ENCODE results near the gene TMEM62. TPM values are rescaled to one million over a fixed set of nuclear protein-coding genes. Genes with fewer than 3 reads are reported as not detected.

Gene TMEM62
- total RNA-seq, 2 donors from 2014 or later, result 16.1 to 71.9 TPM

DNA sequence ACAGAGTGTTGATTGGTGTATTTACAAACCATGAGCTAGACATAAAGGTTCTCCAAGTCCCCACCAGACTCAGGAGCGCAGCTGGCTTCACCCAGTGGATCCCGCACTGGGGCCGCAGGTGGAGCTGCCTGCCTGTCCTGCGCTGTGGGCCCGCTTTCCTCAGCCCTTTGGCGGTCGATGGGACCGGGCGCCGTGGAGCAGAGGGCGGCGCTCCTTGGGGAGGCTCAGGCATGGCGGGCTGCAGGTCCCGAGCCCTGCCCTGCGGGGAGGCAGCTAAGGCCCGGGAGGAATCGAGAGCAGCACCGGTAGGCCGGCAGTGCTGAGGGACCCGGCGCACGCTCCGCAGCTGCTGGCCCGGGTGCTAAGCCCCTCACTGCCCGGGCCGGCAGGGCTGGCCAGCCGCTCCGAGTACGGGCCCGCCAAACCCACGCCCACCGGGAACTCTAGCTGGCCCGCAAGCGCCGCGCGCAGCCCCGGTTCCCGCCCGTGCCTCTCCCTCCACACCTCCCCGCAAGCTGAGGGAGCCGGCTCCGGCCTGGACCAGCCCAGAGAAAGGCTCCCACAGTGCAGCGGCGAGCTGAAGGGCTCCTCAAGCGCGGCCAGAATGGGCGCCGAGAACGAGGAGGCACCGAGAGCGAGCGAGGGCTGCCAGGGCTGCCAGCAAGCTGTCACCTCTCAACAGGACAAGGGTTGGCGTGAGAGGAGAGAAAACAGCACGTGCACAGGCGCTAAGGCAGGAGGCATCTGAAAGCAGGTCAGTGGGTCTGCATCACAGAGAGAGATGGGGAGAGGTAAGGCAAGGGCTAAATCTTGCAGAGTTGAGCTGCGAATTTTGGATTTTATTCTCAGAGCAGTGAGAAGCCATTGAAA lies 93.3 kb downstream of the TMEM62 start:
- H3K4me3 ChIP-seq, result no peak overlapping the region
- no peak for TF ChIP-seq POLR2A (IDR thresholded peaks at IDR 0.05)
- TF ChIP-seq, protein P1, sequence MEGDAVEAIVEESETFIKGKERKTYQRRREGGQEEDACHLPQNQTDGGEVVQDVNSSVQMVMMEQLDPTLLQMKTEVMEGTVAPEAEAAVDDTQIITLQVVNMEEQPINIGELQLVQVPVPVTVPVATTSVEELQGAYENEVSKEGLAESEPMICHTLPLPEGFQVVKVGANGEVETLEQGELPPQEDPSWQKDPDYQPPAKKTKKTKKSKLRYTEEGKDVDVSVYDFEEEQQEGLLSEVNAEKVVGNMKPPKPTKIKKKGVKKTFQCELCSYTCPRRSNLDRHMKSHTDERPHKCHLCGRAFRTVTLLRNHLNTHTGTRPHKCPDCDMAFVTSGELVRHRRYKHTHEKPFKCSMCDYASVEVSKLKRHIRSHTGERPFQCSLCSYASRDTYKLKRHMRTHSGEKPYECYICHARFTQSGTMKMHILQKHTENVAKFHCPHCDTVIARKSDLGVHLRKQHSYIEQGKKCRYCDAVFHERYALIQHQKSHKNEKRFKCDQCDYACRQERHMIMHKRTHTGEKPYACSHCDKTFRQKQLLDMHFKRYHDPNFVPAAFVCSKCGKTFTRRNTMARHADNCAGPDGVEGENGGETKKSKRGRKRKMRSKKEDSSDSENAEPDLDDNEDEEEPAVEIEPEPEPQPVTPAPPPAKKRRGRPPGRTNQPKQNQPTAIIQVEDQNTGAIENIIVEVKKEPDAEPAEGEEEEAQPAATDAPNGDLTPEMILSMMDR (IDR thresholded peaks at IDR 0.05), result no peak
- 90 to 92% methylated on average over 18 to 47 of the region's 57 CpGs for WGBS, 2 donors
- H3K27me3 ChIP-seq, result no peaks in the 10 kb centered on the region
- H3K9me3 ChIP-seq, result no peaks in the 10 kb centered on the region
- intact Hi-C loops (cut with DNase I), result loop anchor here (5.0 kb wide), 1 partner anchor 56 kb away; no protein-coding TSS in a partner anchor
- DNase-seq (no peak), ATAC-seq (no peak)
- no peaks in the 10 kb centered on the region for H3K4me1 ChIP-seq
- H3K27ac ChIP-seq, result no peak overlapping the region
- H3K36me3 ChIP-seq (replicated peaks in 1 of 2; ENCODE audit: insufficient read depth in 1 of 2, low read depth in 2 of 2), result no peaks in the 10 kb centered on the region

DNA sequence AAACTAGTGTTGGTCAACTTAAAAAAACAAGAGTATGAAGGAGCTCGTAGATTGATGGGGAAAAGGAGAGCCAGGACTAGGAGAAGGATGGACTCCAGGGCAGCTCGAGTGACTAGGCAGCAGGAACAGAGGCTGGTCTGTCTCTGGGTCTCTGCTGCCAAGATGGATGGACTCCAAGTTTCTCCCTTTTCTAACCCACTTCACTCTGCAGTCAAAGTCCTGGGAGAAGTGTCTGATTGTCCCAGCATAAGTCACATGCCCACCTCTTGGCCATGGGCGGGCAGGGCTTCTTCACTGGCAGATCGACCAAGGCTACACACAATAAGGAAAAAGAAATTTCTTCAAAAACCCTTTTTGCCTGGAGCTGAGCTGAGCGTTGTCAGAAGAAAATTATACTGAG lies 96.6 kb downstream of the TMEM62 start:
- 68 to 75% methylated on average over 5 of the region's 5 CpGs for WGBS, 2 donors
- intact Hi-C loops (cut with DNase I), result loop anchor here (5.0 kb wide), 1 partner anchor 52 kb away; no protein-coding TSS in a partner anchor
- H3K27ac ChIP-seq, result peak overlapping the region in 1 of 4 donors; percentile 20

GRCh38 chr15:43230640-43231115 lies 97.3 kb downstream of the TMEM62 start:
- no peaks in the 10 kb centered on the region for H3K4me1 ChIP-seq
- intact Hi-C loops (cut with DNase I), result no loop called here
- 47 to 71% methylated on average over 2 of the region's 2 CpGs for WGBS, 2 donors
- H3K36me3 ChIP-seq (replicated peaks in 1 of 2; ENCODE audit: insufficient read depth in 1 of 2, low read depth in 2 of 2), result no peaks in the 10 kb centered on the region
- TF ChIP-seq, protein P1 (IDR thresholded peaks at IDR 0.05), result no peak
- no peak for TF ChIP-seq POLR2A (IDR thresholded peaks at IDR 0.05)
- no peak overlapping the region for H3K27ac ChIP-seq
- DNase-seq (peak in 3 of 4 donors; percentile 13 to 41 (median 22)), ATAC-seq (peak; percentile 52)
- H3K4me3 ChIP-seq, result no peak overlapping the region
- no peaks in the 10 kb centered on the region for H3K27me3 ChIP-seq
- H3K9me3 ChIP-seq, result no peaks in the 10 kb centered on the region

More for the DNA sequence above, 96.6 kb downstream of the TMEM62 start:
- Histone ChIP-seq H3K4me1 (no peaks in the 10 kb centered on the region), H3K9me3 (no peaks in the 10 kb centered on the region), H3K36me3 (replicated peaks in 1 of 2; ENCODE audit: insufficient read depth in 1 of 2, low read depth in 2 of 2) (no peaks in the 10 kb centered on the region), H3K27me3 (no peaks in the 10 kb centered on the region), H3K4me3 (no peak overlapping the region)
- no peak for TF ChIP-seq POLR2A (IDR thresholded peaks at IDR 0.05)
- TF ChIP-seq, protein P1 (IDR thresholded peaks at IDR 0.05), result no peak
- ATAC-seq (no peak), DNase-seq (no peak)

DNA sequence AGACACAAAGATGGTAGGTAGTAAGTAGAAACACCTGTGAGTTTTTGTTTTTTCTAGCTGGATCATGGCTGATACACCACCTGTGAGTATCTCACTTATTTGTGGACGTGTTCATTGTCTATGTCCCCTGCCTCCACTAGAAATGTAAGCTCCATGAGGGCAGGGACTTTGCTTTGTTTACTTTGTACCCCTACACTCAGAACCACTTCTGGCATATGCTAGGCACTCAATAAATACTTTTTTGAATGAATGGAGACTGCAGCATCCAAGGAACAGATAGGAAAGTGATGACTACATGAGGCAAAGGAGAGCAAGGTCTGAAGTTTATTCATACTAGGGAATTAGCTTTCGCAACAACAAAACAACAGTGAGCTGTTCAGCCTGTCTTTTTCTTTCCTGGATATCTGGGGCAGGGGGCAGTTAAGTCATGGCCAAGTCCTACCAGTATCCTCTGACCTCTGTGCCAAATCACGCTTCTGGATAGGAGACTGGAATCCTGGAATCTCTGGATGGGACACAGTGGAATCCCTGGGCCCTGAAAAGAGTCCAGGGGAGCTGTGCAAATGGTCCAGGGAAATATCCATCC lies 99.0 kb downstream of the TMEM62 start:
- H3K27me3 ChIP-seq, result no peaks in the 10 kb centered on the region
- H3K4me1 ChIP-seq, result no peaks in the 10 kb centered on the region
- no peak overlapping the region for H3K4me3 ChIP-seq
- intact Hi-C loops (cut with DNase I), result no loop called here
- no peak overlapping the region for H3K27ac ChIP-seq
- TF ChIP-seq, protein P1 (IDR thresholded peaks at IDR 0.05), result no peak
- no peak for TF ChIP-seq POLR2A (IDR thresholded peaks at IDR 0.05)
- no peak for ATAC-seq
- no peak for DNase-seq
- H3K36me3 ChIP-seq (replicated peaks in 1 of 2; ENCODE audit: insufficient read depth in 1 of 2, low read depth in 2 of 2), result no peaks in the 10 kb centered on the region
- WGBS, 2 donors, result 81% methylated on average over 3 of the region's 3 CpGs
- no peaks in the 10 kb centered on the region for H3K9me3 ChIP-seq

Small RNAs within 50 kb of the gene (small RNA-seq; reads per million reads assigned to genes)
- not detected for gene AC068724.2

Other genes with a start within 250 kb of the TMEM62 start
- 10 to 100 TPM in 1 of 2 donors, 1 to 10 TPM in 1; 6.5 to 22.1 TPM for gene TTBK2, start 212.8 kb upstream of the TMEM62 start, total RNA-seq
- gene UBR1, start 27.5 kb upstream of the TMEM62 start, total RNA-seq, result 10 to 100 TPM; 18.5 to 29.3 TPM
- 10 to 100 TPM; 15.5 to 37.1 TPM for gene CCNDBP1, start 51.8 kb downstream of the TMEM62 start, total RNA-seq
- not detected for gene EPB42, start 87.4 kb downstream of the TMEM62 start, total RNA-seq
- not detected for gene TGM5, start 133.3 kb downstream of the TMEM62 start, total RNA-seq
- gene TGM7, start 168.7 kb downstream of the TMEM62 start, total RNA-seq, result not detected
- 1 to 10 TPM; 1.3 to 3.4 TPM for gene LCMT2, start 197.0 kb downstream of the TMEM62 start, total RNA-seq
- 10 to 100 TPM; 11.2 to 13.2 TPM for gene ZSCAN29, start 237.5 kb downstream of the TMEM62 start, total RNA-seq
- gene TUBGCP4, start 237.5 kb downstream of the TMEM62 start, total RNA-seq, result 10 to 100 TPM; 12.2 to 22.1 TPM

All from body of pancreas (tissue), 4 donors.